ENCODE measurements around the gene SLC34A3. TPM values are rescaled to one million over a fixed set of nuclear protein-coding genes. Genes with fewer than 3 reads are reported as not detected.

The SLC34A3 gene
- total RNA-seq, 4 donors from 2014 or later = not detected

- TF ChIP-seq CTCF (IDR thresholded peaks at IDR 0.05; ENCODE audit: low read depth) = no peak
Observed at GRCh38 chr9:137262909-137263285, 32.2 kb downstream of the SLC34A3 start.

GRCh38 chr9:137263506-137263905 is 32.8 kb downstream of the SLC34A3 start:
- no peak for TF ChIP-seq CTCF (IDR thresholded peaks at IDR 0.05; ENCODE audit: low read depth)

GRCh38 chr9:137264067-137264466 is 33.4 kb downstream of the SLC34A3 start:
- TF ChIP-seq CTCF (IDR thresholded peaks at IDR 0.05; ENCODE audit: low read depth) = no peak

GRCh38 chr9:137265496-137266161 is 34.9 kb downstream of the SLC34A3 start:
- TF ChIP-seq CTCF (IDR thresholded peaks at IDR 0.05; ENCODE audit: low read depth) = no peak

GRCh38 chr9:137266162-137266527 is 35.4 kb downstream of the SLC34A3 start:
- TF ChIP-seq CTCF (IDR thresholded peaks at IDR 0.05; ENCODE audit: low read depth) = no peak

- TF ChIP-seq CTCF (IDR thresholded peaks at IDR 0.05; ENCODE audit: low read depth) = no peak
Observed at GRCh38 chr9:137266585-137267453, 36.1 kb downstream of the SLC34A3 start.

GRCh38 chr9:137267933-137268355 is 37.2 kb downstream of the SLC34A3 start:
- TF ChIP-seq CTCF (IDR thresholded peaks at IDR 0.05; ENCODE audit: low read depth) = no peak

Measured in subcutaneous adipose tissue (tissue), 4 donors.